ENCODE measurements around the gene FBXL17. TPM values are rescaled to one million over a fixed set of nuclear protein-coding genes. Genes with fewer than 3 reads are reported as not detected.

The FBXL17 gene
- total and polyA plus RNA-seq, 2 of the 4 experiments (the other 2 are of a cell fraction) = 3.9 to 8.1 TPM

DNA sequence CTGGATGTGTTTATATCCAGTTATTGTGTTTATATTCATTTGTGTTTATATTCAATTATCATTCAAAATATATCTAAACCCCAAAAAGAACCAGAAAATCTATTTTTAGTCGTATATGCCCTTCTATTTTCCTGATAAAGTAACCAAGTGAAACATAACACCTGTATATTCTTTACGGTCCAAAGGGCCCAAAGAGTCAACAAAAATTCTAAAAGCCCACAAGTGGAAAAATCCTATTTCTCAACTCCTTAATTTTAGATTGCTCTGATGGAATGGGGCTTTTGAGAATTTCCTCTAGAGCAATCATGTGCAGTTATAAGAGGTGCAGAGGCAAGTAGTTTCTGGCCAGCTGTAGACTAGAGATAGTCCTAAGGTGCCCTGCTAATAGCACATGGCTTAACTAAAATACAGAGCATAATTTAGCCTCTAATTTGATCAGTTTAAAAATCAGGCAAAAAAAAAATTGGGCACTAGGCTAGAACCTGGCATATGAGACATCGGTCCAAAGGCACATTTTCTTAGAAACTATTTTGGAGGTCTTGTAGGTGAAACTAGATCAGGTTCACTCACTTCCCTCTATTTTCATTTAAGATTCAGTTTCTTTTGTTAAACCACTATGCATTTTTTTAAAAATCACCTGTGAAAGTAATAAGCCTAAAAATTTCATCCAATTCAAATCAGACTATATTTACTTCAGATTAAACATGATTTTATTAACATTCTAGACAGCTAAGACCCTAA, 256.0 kb downstream of the FBXL17 start:
- no peak overlapping the region for H2AFZ ChIP-seq (replicated peaks; ENCODE audit: low read length, poor library complexity)
- no peak overlapping the region for H3K4me3 ChIP-seq (ENCODE audit: insufficient read depth, low read depth, low read length)
- no peak overlapping the region for H2BK15ac ChIP-seq (ENCODE audit: low read depth, low read length)
- no peak overlapping the region for H2AK5ac ChIP-seq (ENCODE audit: low read depth, low read length)
- no peaks in the 10 kb centered on the region for H4K20me1 ChIP-seq (ENCODE audit: insufficient read depth, low read length)
- no CpG with 5 or more reads among the region's 3 CpGs for WGBS, 2 experiments (ENCODE audit: extremely low coverage in 2 of 2, insufficient read length in 1 of 2)
- TF ChIP-seq NFE2L2 (IDR thresholded peaks at IDR 0.05; ENCODE audit: low read depth, low read length) (no peak), MAZ (IDR thresholded peaks at IDR 0.05; ENCODE audit: borderline replicate concordance, low read depth, low read length) (no peak), MAFK (IDR thresholded peaks at IDR 0.05; ENCODE audit: low read depth, low read length) (no peak), FOS (IDR thresholded peaks at IDR 0.05; ENCODE audit: low read depth, low read length) (no peak), CEBPB (IDR thresholded peaks at IDR 0.05; ENCODE audit: low read depth, low read length) (no peak), CHD1 (IDR thresholded peaks at IDR 0.05; ENCODE audit: low read depth, low read length) (no peak), MXI1 (IDR thresholded peaks at IDR 0.05; ENCODE audit: borderline replicate concordance, low read depth, low read length) (no peak), RAD21 (IDR thresholded peaks at IDR 0.05; ENCODE audit: low read length) (no peak), RFX5 (IDR thresholded peaks at IDR 0.05; ENCODE audit: low read depth, low read length) (no peak), POLR2A (IDR thresholded peaks at IDR 0.05; ENCODE audit: low read depth, low read length) (no peak), SMC3 (IDR thresholded peaks at IDR 0.05; ENCODE audit: low read depth, low read length) (no peak), BHLHE40 (IDR thresholded peaks at IDR 0.05; ENCODE audit: low read depth, low read length) (no peak), RCOR1 (IDR thresholded peaks at IDR 0.05; ENCODE audit: insufficient replicate concordance, low read length) (no peak)
- TF ChIP-seq, protein P1, sequence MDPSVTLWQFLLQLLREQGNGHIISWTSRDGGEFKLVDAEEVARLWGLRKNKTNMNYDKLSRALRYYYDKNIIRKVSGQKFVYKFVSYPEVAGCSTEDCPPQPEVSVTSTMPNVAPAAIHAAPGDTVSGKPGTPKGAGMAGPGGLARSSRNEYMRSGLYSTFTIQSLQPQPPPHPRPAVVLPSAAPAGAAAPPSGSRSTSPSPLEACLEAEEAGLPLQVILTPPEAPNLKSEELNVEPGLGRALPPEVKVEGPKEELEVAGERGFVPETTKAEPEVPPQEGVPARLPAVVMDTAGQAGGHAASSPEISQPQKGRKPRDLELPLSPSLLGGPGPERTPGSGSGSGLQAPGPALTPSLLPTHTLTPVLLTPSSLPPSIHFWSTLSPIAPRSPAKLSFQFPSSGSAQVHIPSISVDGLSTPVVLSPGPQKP (IDR thresholded peaks at IDR 0.05; ENCODE audit: borderline replicate concordance, low read depth, low read length) = no peak
- TF ChIP-seq, protein P2, sequence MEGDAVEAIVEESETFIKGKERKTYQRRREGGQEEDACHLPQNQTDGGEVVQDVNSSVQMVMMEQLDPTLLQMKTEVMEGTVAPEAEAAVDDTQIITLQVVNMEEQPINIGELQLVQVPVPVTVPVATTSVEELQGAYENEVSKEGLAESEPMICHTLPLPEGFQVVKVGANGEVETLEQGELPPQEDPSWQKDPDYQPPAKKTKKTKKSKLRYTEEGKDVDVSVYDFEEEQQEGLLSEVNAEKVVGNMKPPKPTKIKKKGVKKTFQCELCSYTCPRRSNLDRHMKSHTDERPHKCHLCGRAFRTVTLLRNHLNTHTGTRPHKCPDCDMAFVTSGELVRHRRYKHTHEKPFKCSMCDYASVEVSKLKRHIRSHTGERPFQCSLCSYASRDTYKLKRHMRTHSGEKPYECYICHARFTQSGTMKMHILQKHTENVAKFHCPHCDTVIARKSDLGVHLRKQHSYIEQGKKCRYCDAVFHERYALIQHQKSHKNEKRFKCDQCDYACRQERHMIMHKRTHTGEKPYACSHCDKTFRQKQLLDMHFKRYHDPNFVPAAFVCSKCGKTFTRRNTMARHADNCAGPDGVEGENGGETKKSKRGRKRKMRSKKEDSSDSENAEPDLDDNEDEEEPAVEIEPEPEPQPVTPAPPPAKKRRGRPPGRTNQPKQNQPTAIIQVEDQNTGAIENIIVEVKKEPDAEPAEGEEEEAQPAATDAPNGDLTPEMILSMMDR (conservative IDR thresholded peaks at IDR 0.05; ENCODE audit: low read depth, low read length) = no peak
- TF ChIP-seq, protein P3, sequence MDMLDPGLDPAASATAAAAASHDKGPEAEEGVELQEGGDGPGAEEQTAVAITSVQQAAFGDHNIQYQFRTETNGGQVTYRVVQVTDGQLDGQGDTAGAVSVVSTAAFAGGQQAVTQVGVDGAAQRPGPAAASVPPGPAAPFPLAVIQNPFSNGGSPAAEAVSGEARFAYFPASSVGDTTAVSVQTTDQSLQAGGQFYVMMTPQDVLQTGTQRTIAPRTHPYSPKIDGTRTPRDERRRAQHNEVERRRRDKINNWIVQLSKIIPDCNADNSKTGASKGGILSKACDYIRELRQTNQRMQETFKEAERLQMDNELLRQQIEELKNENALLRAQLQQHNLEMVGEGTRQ (IDR thresholded peaks at IDR 0.05; ENCODE audit: low read depth, low read length) = no peak
- no peak overlapping the region for H3K4me2 ChIP-seq (ENCODE audit: low read depth, low read length)
- no peak overlapping the region for H3K27ac ChIP-seq (ENCODE audit: insufficient read depth, low read length)
- dilution Hi-C loops (cut with HindIII; ENCODE audit: low sequenced_read_pairs, unreplicated experiment) (no loop called here), in situ Hi-C loops (cut with MboI; ENCODE audit: low sequenced_read_pairs) (no loop called here), intact Hi-C loops (cut with micrococcal nuclease) (no loop called here)
- no peaks in the 10 kb centered on the region for H3K9me3 ChIP-seq (ENCODE audit: control insufficient read depth, insufficient read depth, low read length)
- no peak overlapping the region for H3K14ac ChIP-seq (replicated peaks; ENCODE audit: low read depth, low read length)
- ChIA-PET POLR2A (ENCODE audit: unreplicated experiment) (no interaction called here), CTCF (no interaction called here)
- H3K18ac ChIP-seq (ENCODE audit: low read depth, low read length) = no peak overlapping the region
- ATAC-seq (ENCODE audit: low read depth) = no peak
- H3K9me1 ChIP-seq (ENCODE audit: insufficient read depth, low read length) = 0 out of 2 replicates have a peak, but pooled peaks cover 3% of the 10 kb centered on the region
- DNase-seq = no peak
- H4K5ac ChIP-seq (ENCODE audit: low read depth, low read length) = no peak overlapping the region
- H3K4ac ChIP-seq (ENCODE audit: low read depth, low read length) = no peak overlapping the region
- no peak overlapping the region for H3K23ac ChIP-seq (ENCODE audit: low read depth, low read length)
- H3K36me3 ChIP-seq (ENCODE audit: control insufficient read depth, insufficient read depth, low read length) = no peaks in the 10 kb centered on the region
- H3K79me1 ChIP-seq (ENCODE audit: low read depth in 1 of 2, low read length in 2 of 2) = no peaks in the 10 kb centered on the region
- no peak overlapping the region for H3K56ac ChIP-seq (ENCODE audit: extremely low read depth, insufficient read depth, low read length)
- H4K8ac ChIP-seq (ENCODE audit: low read depth in 2 of 2, low read length in 2 of 2) = no peak overlapping the region
- no peaks in the 10 kb centered on the region for H3K4me1 ChIP-seq (ENCODE audit: control insufficient read depth, insufficient read depth, low read length)
- no peak overlapping the region for H4K91ac ChIP-seq (ENCODE audit: insufficient read depth, low read depth, low read length)
- H3K27me3 ChIP-seq (ENCODE audit: control insufficient read depth, insufficient read depth, low read length) = no peaks in the 10 kb centered on the region
- no peak overlapping the region for H2AK9ac ChIP-seq (replicated peaks; ENCODE audit: low read depth, low read length, poor library complexity)
- H2BK120ac ChIP-seq (ENCODE audit: low read depth, low read length) = no peak overlapping the region
- H2BK20ac ChIP-seq (ENCODE audit: low read depth, low read length) = no peak overlapping the region
- BruUV-seq (replicated peaks) = no TSS peak
- no peak overlapping the region for H2BK5ac ChIP-seq (ENCODE audit: low read depth, low read length, poor library complexity, severe bottlenecking)
- H3K9ac ChIP-seq (ENCODE audit: low read depth, low read length) = no peak overlapping the region

All from IMR-90 (cell line).